ENCODE measurements around the gene SLC9A4.

SLC9A4 gene

DNA sequence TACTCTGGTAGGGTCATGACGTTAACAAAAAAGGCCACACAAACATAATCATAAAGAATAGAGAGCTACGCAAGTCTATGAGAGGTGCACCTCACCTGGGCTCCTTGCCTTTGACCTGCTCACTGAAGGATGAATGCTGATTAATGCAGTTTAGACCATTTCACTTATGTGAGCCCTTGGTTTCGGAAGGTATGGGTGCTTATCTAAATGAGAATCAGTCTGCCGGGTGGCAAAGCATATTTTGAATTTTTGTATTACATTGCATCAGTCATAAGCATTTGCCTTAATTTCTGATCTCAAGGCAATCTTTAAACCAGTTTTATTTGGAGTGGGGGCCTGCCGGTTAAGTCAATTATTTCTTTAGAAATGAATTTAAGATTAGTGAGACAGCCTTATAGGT is 42.8 kb downstream of the SLC9A4 start:
- Histone ChIP-seq H3K27ac (ENCODE audit: insufficient read depth in 1 of 2, low read depth in 1 of 2, low read length in 2 of 2, poor library complexity in 1 of 2, severe bottlenecking in 2 of 2) (no peak overlapping the region), H3K36me3 (ENCODE audit: control insufficient read depth in 4 of 4, insufficient read depth in 4 of 4, low read length in 3 of 4) (no peaks in the 10 kb centered on the region), H3K4me1 (ENCODE audit: control extremely low read depth in 1 of 4, control insufficient read depth in 4 of 4, insufficient read depth in 4 of 4, low read length in 3 of 4) (no peaks in the 10 kb centered on the region), H3K27me3 (replicated peaks in 2 of 5; ENCODE audit: control insufficient read depth in 4 of 5, insufficient read depth in 5 of 5, low read length in 4 of 5) (no peaks in the 10 kb centered on the region), H3K4me3 (ENCODE audit: control insufficient read depth in 1 of 7, extremely low read depth in 1 of 7, insufficient read depth in 4 of 7, low read depth in 2 of 7, low read length in 6 of 7) (no peak overlapping the region), H3K9me3 (ENCODE audit: control extremely low read depth in 1 of 5, control insufficient read depth in 4 of 5, insufficient read depth in 2 of 5, low read depth in 1 of 5, low read length in 4 of 5) (no peaks in the 10 kb centered on the region)
- DNase-seq, result no peak
- POLR2A ChIA-PET, result no interaction called here
- CTCF ChIA-PET, result no interaction called here
- 0% methylated on average over 1 of the region's 5 CpGs for WGBS (ENCODE audit: insufficient coverage)

DNA sequence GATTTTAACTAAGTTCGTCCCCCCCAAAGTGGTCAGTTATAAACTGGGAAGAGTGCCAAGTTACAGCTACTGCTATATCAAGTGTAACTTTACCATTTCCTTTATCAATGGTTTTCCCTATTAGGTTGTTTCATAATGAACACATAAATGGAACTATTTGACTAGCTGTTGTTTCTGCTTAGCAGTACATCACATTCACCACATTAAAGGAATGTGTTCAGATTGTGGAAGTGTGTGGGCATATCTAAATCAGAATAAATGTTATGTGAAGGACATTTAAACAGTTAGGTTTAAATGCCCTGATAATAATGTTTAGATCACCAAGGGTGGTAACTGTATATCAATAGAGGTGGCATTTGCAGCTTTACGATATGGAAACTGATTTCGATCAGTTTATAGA is 45.1 kb downstream of the SLC9A4 start:
- H3K27ac ChIP-seq (ENCODE audit: insufficient read depth in 1 of 2, low read depth in 1 of 2, low read length in 2 of 2, poor library complexity in 1 of 2, severe bottlenecking in 2 of 2), result no peak overlapping the region
- no peaks in the 10 kb centered on the region for H3K4me1 ChIP-seq (ENCODE audit: control extremely low read depth in 1 of 4, control insufficient read depth in 4 of 4, insufficient read depth in 4 of 4, low read length in 3 of 4)
- H3K36me3 ChIP-seq (ENCODE audit: control insufficient read depth in 4 of 4, insufficient read depth in 4 of 4, low read length in 3 of 4), result no peaks in the 10 kb centered on the region
- CTCF ChIA-PET, result interaction anchor here (0.9 to 1.5 kb wide), 3 partner anchors 16 to 184 kb away, joined by 3 to 4 read pairs (median 4); no protein-coding TSS in a partner anchor
- H3K4me3 ChIP-seq (ENCODE audit: control insufficient read depth in 1 of 7, extremely low read depth in 1 of 7, insufficient read depth in 4 of 7, low read depth in 2 of 7, low read length in 6 of 7), result no peak overlapping the region
- no peaks in the 10 kb centered on the region for H3K27me3 ChIP-seq (replicated peaks in 2 of 5; ENCODE audit: control insufficient read depth in 4 of 5, insufficient read depth in 5 of 5, low read length in 4 of 5)
- H3K9me3 ChIP-seq (ENCODE audit: control extremely low read depth in 1 of 5, control insufficient read depth in 4 of 5, insufficient read depth in 2 of 5, low read depth in 1 of 5, low read length in 4 of 5), result no peaks in the 10 kb centered on the region
- DNase-seq, result no peak
- POLR2A ChIA-PET, result no interaction called here
- WGBS (ENCODE audit: insufficient coverage), result 100% methylated on average over 1 of the region's 3 CpGs

DNA sequence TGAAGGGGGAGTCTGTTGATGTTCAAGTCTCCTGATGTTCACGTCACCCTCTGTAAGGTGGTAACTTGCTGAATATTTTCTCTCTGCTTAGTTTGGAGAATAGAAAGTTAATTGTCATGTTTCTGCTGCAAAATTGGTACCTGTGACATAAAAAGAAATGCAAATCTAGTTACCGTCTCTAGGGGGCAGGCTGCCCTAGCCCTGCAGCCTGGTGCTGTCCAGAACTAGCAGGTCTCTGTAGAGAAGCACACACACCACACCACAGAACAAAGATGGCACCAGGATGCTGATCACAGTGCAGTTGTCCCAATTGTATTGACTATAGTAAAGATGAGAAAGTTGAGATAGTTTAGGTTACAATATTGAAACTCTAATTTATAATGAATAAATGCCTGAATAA is 47.0 kb downstream of the SLC9A4 start:
- CTCF ChIA-PET, result no interaction called here
- no peaks in the 10 kb centered on the region for H3K36me3 ChIP-seq (ENCODE audit: control insufficient read depth in 4 of 4, insufficient read depth in 4 of 4, low read length in 3 of 4)
- DNase-seq, result peak; percentile 34 to 66 (median 56)
- no CpG with 5 or more reads among the region's 2 CpGs for WGBS (ENCODE audit: insufficient coverage)
- POLR2A ChIA-PET, result no interaction called here
- H3K27me3 ChIP-seq (replicated peaks in 2 of 5; ENCODE audit: control insufficient read depth in 4 of 5, insufficient read depth in 5 of 5, low read length in 4 of 5), result no peaks in the 10 kb centered on the region
- H3K9me3 ChIP-seq (ENCODE audit: control extremely low read depth in 1 of 5, control insufficient read depth in 4 of 5, insufficient read depth in 2 of 5, low read depth in 1 of 5, low read length in 4 of 5), result no peaks in the 10 kb centered on the region
- H3K27ac ChIP-seq (ENCODE audit: insufficient read depth in 1 of 2, low read depth in 1 of 2, low read length in 2 of 2, poor library complexity in 1 of 2, severe bottlenecking in 2 of 2), result no peak overlapping the region
- no peaks in the 10 kb centered on the region for H3K4me1 ChIP-seq (ENCODE audit: control extremely low read depth in 1 of 4, control insufficient read depth in 4 of 4, insufficient read depth in 4 of 4, low read length in 3 of 4)
- no peak overlapping the region for H3K4me3 ChIP-seq (ENCODE audit: control insufficient read depth in 1 of 7, extremely low read depth in 1 of 7, insufficient read depth in 4 of 7, low read depth in 2 of 7, low read length in 6 of 7)

DNA sequence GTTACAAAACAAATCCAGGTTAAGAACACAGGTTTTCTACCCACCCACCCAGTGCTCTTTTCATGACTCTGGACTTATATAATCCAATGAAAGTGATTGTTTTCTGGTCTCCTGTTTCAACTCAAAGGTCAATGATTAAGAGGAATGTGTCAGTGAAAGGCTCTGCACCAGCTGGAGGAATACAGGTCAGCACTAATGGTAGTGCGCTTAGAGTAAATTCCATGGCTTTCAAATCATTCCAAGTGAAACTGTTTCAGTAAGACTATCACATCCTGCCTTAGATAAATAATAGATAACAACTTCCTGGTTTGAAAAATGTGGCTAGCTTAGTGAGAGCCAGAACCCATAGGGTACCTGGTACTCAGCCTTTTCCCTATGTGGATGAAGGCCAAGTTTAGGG is 47.8 kb downstream of the SLC9A4 start:
- no peaks in the 10 kb centered on the region for H3K9me3 ChIP-seq (ENCODE audit: control extremely low read depth in 1 of 5, control insufficient read depth in 4 of 5, insufficient read depth in 2 of 5, low read depth in 1 of 5, low read length in 4 of 5)
- WGBS (ENCODE audit: insufficient coverage), result no CpG with 5 or more reads among the region's 1 CpG
- H3K27me3 ChIP-seq (replicated peaks in 2 of 5; ENCODE audit: control insufficient read depth in 4 of 5, insufficient read depth in 5 of 5, low read length in 4 of 5), result no peaks in the 10 kb centered on the region
- H3K4me3 ChIP-seq (ENCODE audit: control insufficient read depth in 1 of 7, extremely low read depth in 1 of 7, insufficient read depth in 4 of 7, low read depth in 2 of 7, low read length in 6 of 7), result no peak overlapping the region
- POLR2A ChIA-PET, result no interaction called here
- H3K4me1 ChIP-seq (ENCODE audit: control extremely low read depth in 1 of 4, control insufficient read depth in 4 of 4, insufficient read depth in 4 of 4, low read length in 3 of 4), result no peaks in the 10 kb centered on the region
- DNase-seq, result no peak
- CTCF ChIA-PET, result interaction anchor here (0.9 to 3.6 kb wide), 2 partner anchors 10 to 95 kb away, joined by 4 to 12 read pairs; no protein-coding TSS in a partner anchor
- H3K36me3 ChIP-seq (ENCODE audit: control insufficient read depth in 4 of 4, insufficient read depth in 4 of 4, low read length in 3 of 4), result no peaks in the 10 kb centered on the region
- H3K27ac ChIP-seq (ENCODE audit: insufficient read depth in 1 of 2, low read depth in 1 of 2, low read length in 2 of 2, poor library complexity in 1 of 2, severe bottlenecking in 2 of 2), result no peak overlapping the region

DNA sequence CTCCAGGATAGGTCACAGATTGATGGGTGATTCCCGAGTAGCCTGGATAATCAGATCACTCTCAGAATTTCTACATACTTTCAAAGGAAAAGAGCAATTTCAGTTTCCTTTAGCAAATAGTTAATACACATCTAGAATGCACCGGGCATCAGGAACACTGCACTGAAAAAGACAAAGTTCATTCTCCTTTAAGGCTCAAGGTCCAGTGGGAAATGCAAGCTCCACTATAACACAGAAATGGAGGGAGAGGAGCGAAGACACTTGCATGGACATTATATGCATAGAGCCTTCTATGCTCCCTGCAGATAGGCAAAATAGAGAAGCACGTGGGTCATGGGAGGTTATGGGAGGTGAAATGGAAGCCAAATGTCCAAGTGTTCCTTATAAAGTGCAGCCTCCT is 49.1 kb downstream of the SLC9A4 start:
- Histone ChIP-seq H3K4me1 (ENCODE audit: control extremely low read depth in 1 of 4, control insufficient read depth in 4 of 4, insufficient read depth in 4 of 4, low read length in 3 of 4) (no peaks in the 10 kb centered on the region), H3K9me3 (ENCODE audit: control extremely low read depth in 1 of 5, control insufficient read depth in 4 of 5, insufficient read depth in 2 of 5, low read depth in 1 of 5, low read length in 4 of 5) (no peaks in the 10 kb centered on the region), H3K4me3 (ENCODE audit: control insufficient read depth in 1 of 7, extremely low read depth in 1 of 7, insufficient read depth in 4 of 7, low read depth in 2 of 7, low read length in 6 of 7) (no peak overlapping the region), H3K27ac (ENCODE audit: insufficient read depth in 1 of 2, low read depth in 1 of 2, low read length in 2 of 2, poor library complexity in 1 of 2, severe bottlenecking in 2 of 2) (no peak overlapping the region), H3K36me3 (ENCODE audit: control insufficient read depth in 4 of 4, insufficient read depth in 4 of 4, low read length in 3 of 4) (no peaks in the 10 kb centered on the region), H3K27me3 (replicated peaks in 2 of 5; ENCODE audit: control insufficient read depth in 4 of 5, insufficient read depth in 5 of 5, low read length in 4 of 5) (no peaks in the 10 kb centered on the region)
- ChIA-PET POLR2A (no interaction called here), CTCF (interaction anchor here (0.9 to 3.6 kb wide), 2 partner anchors 13 to 93 kb away, joined by 3 to 12 read pairs; no protein-coding TSS in a partner anchor)
- no peak for DNase-seq
- 100% methylated on average over 2 of the region's 4 CpGs for WGBS (ENCODE audit: insufficient coverage)

DNA sequence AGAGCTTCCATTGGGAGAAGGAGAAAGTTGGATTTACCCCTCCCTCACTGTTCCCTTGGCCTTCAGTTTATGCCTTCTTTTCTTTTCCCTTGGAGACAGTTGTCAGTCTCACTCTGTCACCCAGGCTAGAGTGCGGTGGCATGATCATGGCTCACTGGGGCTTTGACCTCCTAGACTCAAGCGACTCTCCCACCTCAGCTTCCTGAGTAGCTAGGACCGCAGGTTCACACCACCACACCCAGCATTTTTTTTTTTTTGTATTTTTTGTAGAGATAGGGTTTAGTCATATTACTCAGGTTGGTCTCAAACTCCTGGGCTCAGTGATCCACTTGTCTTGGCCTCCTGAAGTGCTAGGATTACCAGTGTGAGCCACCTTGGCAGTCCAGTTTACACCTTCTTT is 49.9 kb downstream of the SLC9A4 start:
- DNase-seq, result no peak
- Histone ChIP-seq H3K4me1 (ENCODE audit: control extremely low read depth in 1 of 4, control insufficient read depth in 4 of 4, insufficient read depth in 4 of 4, low read length in 3 of 4) (no peaks in the 10 kb centered on the region), H3K9me3 (ENCODE audit: control extremely low read depth in 1 of 5, control insufficient read depth in 4 of 5, insufficient read depth in 2 of 5, low read depth in 1 of 5, low read length in 4 of 5) (no peaks in the 10 kb centered on the region), H3K4me3 (ENCODE audit: control insufficient read depth in 1 of 7, extremely low read depth in 1 of 7, insufficient read depth in 4 of 7, low read depth in 2 of 7, low read length in 6 of 7) (no peak overlapping the region), H3K27me3 (replicated peaks in 2 of 5; ENCODE audit: control insufficient read depth in 4 of 5, insufficient read depth in 5 of 5, low read length in 4 of 5) (no peaks in the 10 kb centered on the region), H3K36me3 (ENCODE audit: control insufficient read depth in 4 of 4, insufficient read depth in 4 of 4, low read length in 3 of 4) (no peaks in the 10 kb centered on the region), H3K27ac (ENCODE audit: insufficient read depth in 1 of 2, low read depth in 1 of 2, low read length in 2 of 2, poor library complexity in 1 of 2, severe bottlenecking in 2 of 2) (no peak overlapping the region)
- ChIA-PET CTCF (interaction anchor here (0.9 to 3.6 kb wide), 2 partner anchors 12 to 93 kb away, joined by 3 to 12 read pairs; no protein-coding TSS in a partner anchor), POLR2A (no interaction called here)
- no CpG with 5 or more reads among the region's 3 CpGs for WGBS (ENCODE audit: insufficient coverage)

DNA sequence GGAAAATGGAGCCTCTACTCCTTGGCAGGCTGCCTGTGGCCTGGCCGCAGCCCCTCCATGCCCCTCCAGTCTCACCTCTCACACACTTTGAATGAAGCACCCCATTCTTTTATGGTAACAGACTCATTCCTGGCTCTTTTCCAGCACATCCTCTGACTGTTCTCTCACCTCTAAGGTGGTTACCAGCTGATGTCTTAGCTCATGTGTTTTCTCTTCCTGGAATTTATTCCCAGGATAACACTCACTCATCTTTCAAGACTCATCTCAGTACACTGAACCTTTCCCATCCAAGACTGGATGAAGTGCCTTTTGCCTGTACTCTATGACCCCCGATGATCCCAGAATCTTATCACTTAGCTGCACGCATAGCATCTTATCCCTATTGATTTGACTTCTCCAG is 50.6 kb downstream of the SLC9A4 start:
- Histone ChIP-seq H3K4me3 (ENCODE audit: control insufficient read depth in 1 of 7, extremely low read depth in 1 of 7, insufficient read depth in 4 of 7, low read depth in 2 of 7, low read length in 6 of 7) (no peak overlapping the region), H3K27ac (ENCODE audit: insufficient read depth in 1 of 2, low read depth in 1 of 2, low read length in 2 of 2, poor library complexity in 1 of 2, severe bottlenecking in 2 of 2) (no peak overlapping the region), H3K4me1 (ENCODE audit: control extremely low read depth in 1 of 4, control insufficient read depth in 4 of 4, insufficient read depth in 4 of 4, low read length in 3 of 4) (no peaks in the 10 kb centered on the region), H3K9me3 (ENCODE audit: control extremely low read depth in 1 of 5, control insufficient read depth in 4 of 5, insufficient read depth in 2 of 5, low read depth in 1 of 5, low read length in 4 of 5) (no peaks in the 10 kb centered on the region), H3K27me3 (replicated peaks in 2 of 5; ENCODE audit: control insufficient read depth in 4 of 5, insufficient read depth in 5 of 5, low read length in 4 of 5) (no peaks in the 10 kb centered on the region), H3K36me3 (ENCODE audit: control insufficient read depth in 4 of 4, insufficient read depth in 4 of 4, low read length in 3 of 4) (no peaks in the 10 kb centered on the region)
- CTCF ChIA-PET, result interaction anchor here (1.2 to 3.6 kb wide), 2 partner anchors 40 to 92 kb away, joined by 4 to 12 read pairs; no protein-coding TSS in a partner anchor
- POLR2A ChIA-PET, result no interaction called here
- 83% methylated on average over 3 of the region's 3 CpGs for WGBS (ENCODE audit: insufficient coverage)
- DNase-seq, result no peak
